H1 (cell line): ENCODE measurements around the gene CPSF4. TPM values are rescaled to one million over a fixed set of nuclear protein-coding genes. Genes with fewer than 3 reads are reported as not detected.

ENCODE experiments used
- CTCF ChIA-PET: fragments of 300-600 bp; sonication (Branson Sonifier 250); formaldehyde crosslinking; loops from one replicate; lab custom pipeline; 2021; ENCODE audit not compliant: partially characterized antibody; lab: Charles Lee
- POLR2A ChIA-PET: fragments of 300-600 bp; sonication (Branson Sonifier 250); formaldehyde crosslinking; loops from one replicate; lab custom pipeline; 2021; ENCODE audit warnings: inconsistent platforms; ENCODE audit not compliant: partially characterized antibody; lab: Charles Lee
- DNase-seq, 2 experiments: peaks; one replicate each; pipeline versions ENCODE4 v3.0.0 to v3.0.0-alpha.2; 2010 to 2022; ENCODE audit warnings: low spot score in 2 of 2, low read depth in 1 of 2, mixed read lengths in 1 of 2
- FAIRE-seq: peaks from 2 replicates; lab custom pipeline; 2011; peaks lifted over from hg19 to GRCh38; lab: Jason Lieb, UNC
- H2AFZ ChIP-seq: 2 replicates; pipeline ENCODE4 v1.8.1; 2012; ENCODE audit warnings: low read length, inconsistent platforms
- H2AK5ac ChIP-seq: 2 replicates; pipeline ENCODE4 v1.6.1; 2013; ENCODE audit warnings: low read depth, low read length
- H2BK120ac ChIP-seq: replicated peaks from 2 replicates; pipeline ENCODE3; 2013; ENCODE audit warnings: low read depth, low read length, inconsistent platforms
- H2BK12ac ChIP-seq: 2 replicates; pipeline ENCODE4 v1.6.1; 2013; ENCODE audit warnings: low read depth, low read length
- H2BK15ac ChIP-seq: 2 replicates; pipeline ENCODE4 v1.6.1; 2013; ENCODE audit warnings: low read length
- H2BK20ac ChIP-seq: 2 replicates; pipeline ENCODE4 v1.6.1; 2013; ENCODE audit warnings: low read length
- H2BK5ac ChIP-seq: 2 replicates; pipeline ENCODE4 v1.6.1; 2013; ENCODE audit warnings: low read depth, low read length
- H3K14ac ChIP-seq: 2 replicates; pipeline ENCODE4 v1.6.1; 2013; ENCODE audit warnings: inconsistent platforms; ENCODE audit not compliant: insufficient read length
- H3K18ac ChIP-seq: 2 replicates; pipeline ENCODE4 v1.6.1; 2013; ENCODE audit warnings: low read length; ENCODE audit errors: extremely low read depth
- H3K23ac ChIP-seq: 2 replicates; pipeline ENCODE4 v1.6.1; 2013; ENCODE audit warnings: inconsistent platforms; ENCODE audit not compliant: insufficient read length
- H3K23me2 ChIP-seq: 2 replicates; pipeline ENCODE4 v1.6.1; 2013; ENCODE audit warnings: low read depth, low read length
- H3K27ac ChIP-seq: 2 replicates; pipeline ENCODE4 v1.6.1; 2011; ENCODE audit warnings: low read depth, low read length, inconsistent platforms
- H3K27me3 ChIP-seq, 4 experiments: replicated peaks in 1 of 4; 1 replicate in 1 of 4; 2 replicates in 3 of 4; pipeline versions ENCODE4 v1.6.1 to v1.8.1; 2011 to 2013; ENCODE audit warnings: low read length in 3 of 4, mild to moderate bottlenecking in 3 of 4, inconsistent platforms in 2 of 4, mixed read lengths in 2 of 4, moderate library complexity in 1 of 4; ENCODE audit not compliant: control insufficient read depth in 3 of 4, insufficient read depth in 3 of 4; ENCODE audit errors: extremely low read depth in 1 of 4
- H3K36me3 ChIP-seq, 4 experiments: 2 replicates each; pipeline versions ENCODE4 v1.6.1 to v1.8.1; 2011 to 2013; ENCODE audit warnings: mild to moderate bottlenecking in 4 of 4, low read length in 3 of 4, moderate library complexity in 2 of 4, control low read depth in 1 of 4, inconsistent platforms in 1 of 4; ENCODE audit not compliant: insufficient read depth in 4 of 4, control insufficient read depth in 2 of 4
- H3K4ac ChIP-seq: replicated peaks from 2 replicates; pipeline ENCODE3; 2013; ENCODE audit warnings: low read length, low read depth, mixed read lengths, inconsistent platforms; ENCODE audit not compliant: insufficient read length
- H3K4me1 ChIP-seq, 4 experiments: replicated peaks in 1 of 4; 1 replicate in 1 of 4; 2 replicates in 3 of 4; pipeline versions ENCODE4 v1.6.1 to v1.8.1; 2011 to 2013; ENCODE audit warnings: low read length in 3 of 4, inconsistent platforms in 2 of 4, mixed read lengths in 1 of 4; ENCODE audit not compliant: insufficient read depth in 4 of 4, control insufficient read depth in 3 of 4
- H3K4me2 ChIP-seq, 2 experiments: 2 replicates each; pipeline versions ENCODE4 v1.6.1 to v1.8.1; 2011 to 2013; ENCODE audit warnings: low read depth in 2 of 2, low read length in 2 of 2, control low read depth in 1 of 2, inconsistent platforms in 1 of 2, mild to moderate bottlenecking in 1 of 2; ENCODE audit not compliant: insufficient read depth in 1 of 2
- H3K4me3 ChIP-seq, 4 experiments: fragments of 200-600, 300-600 bp in 1 of 4; sonication (generic), shearing (Covaris generic), sonication (Bioruptor Twin) in 1 of 4; 2 replicates each; pipeline versions ENCODE4 v1.5.1 to v1.8.1; 2011 to 2016; ENCODE audit warnings: low read length in 4 of 4, low read depth in 3 of 4, control low read depth in 2 of 4, inconsistent platforms in 2 of 4, mild to moderate bottlenecking in 2 of 4, mixed read lengths in 1 of 4, moderate library complexity in 1 of 4; ENCODE audit not compliant: insufficient read depth in 2 of 4; ENCODE audit errors: extremely low read depth in 1 of 4
- H3K56ac ChIP-seq: replicated peaks from 2 replicates; pipeline ENCODE3; 2013; ENCODE audit warnings: low read depth, mild to moderate bottlenecking, mixed read lengths, low read length, inconsistent platforms; ENCODE audit not compliant: insufficient read length
- H3K79me1 ChIP-seq: 2 replicates; pipeline ENCODE4 v1.6.1; 2013; ENCODE audit warnings: low read depth, low read length, control low read depth
- H3K79me2 ChIP-seq, 2 experiments: 2 replicates each; pipeline versions ENCODE4 v1.6.1 to v1.8.1; 2012 to 2013; ENCODE audit warnings: low read length in 2 of 2, mild to moderate bottlenecking in 2 of 2, inconsistent platforms in 1 of 2; ENCODE audit not compliant: insufficient read depth in 2 of 2, control insufficient read depth in 1 of 2
- H3K9ac ChIP-seq, 4 experiments: replicated peaks in 1 of 4; 1 replicate in 1 of 4; 2 replicates in 3 of 4; pipeline versions ENCODE4 v1.6.1 to v1.8.1; 2011 to 2013; ENCODE audit warnings: low read depth in 3 of 4, low read length in 3 of 4, control low read depth in 2 of 4, mild to moderate bottlenecking in 2 of 4, moderate library complexity in 2 of 4, inconsistent platforms in 1 of 4; ENCODE audit errors: extremely low read depth in 1 of 4
- H3K9me3 ChIP-seq, 2 experiments: 2 replicates each; pipeline versions ENCODE4 v1.6.1 to v1.8.1; 2012 to 2013; ENCODE audit warnings: mild to moderate bottlenecking in 2 of 2, moderate library complexity in 2 of 2, control low read depth in 1 of 2, inconsistent platforms in 1 of 2, low read depth in 1 of 2, low read length in 1 of 2, mixed read lengths in 1 of 2; ENCODE audit not compliant: insufficient read depth in 2 of 2
- H4K20me1 ChIP-seq, 2 experiments: replicated peaks in 1 of 2; 2 replicates each; pipeline versions ENCODE3 to v1.8.1; 2011 to 2013; ENCODE audit warnings: inconsistent platforms in 2 of 2, low read length in 2 of 2, mild to moderate bottlenecking in 1 of 2; ENCODE audit not compliant: insufficient read depth in 2 of 2, control insufficient read depth in 1 of 2
- H4K5ac ChIP-seq: 2 replicates; pipeline ENCODE4 v1.6.1; 2013; ENCODE audit warnings: low read length, low read depth, mixed read lengths, inconsistent platforms; ENCODE audit not compliant: insufficient read length
- H4K8ac ChIP-seq: 2 replicates; pipeline ENCODE4 v1.8.0; 2013; ENCODE audit warnings: mild to moderate bottlenecking, moderate library complexity, low read length, inconsistent platforms; ENCODE audit not compliant: insufficient read depth; ENCODE audit errors: extremely low read depth
- H4K91ac ChIP-seq: replicated peaks from 2 replicates; pipeline ENCODE3; 2013; ENCODE audit warnings: low read length, mixed read lengths, inconsistent platforms; ENCODE audit not compliant: insufficient read length
- CBX5 ChIP-seq: fragments of 300-800, 300-1000 bp; sonication (generic); IDR thresholded peaks from 2 replicates; pipeline ENCODE4 v1.7.1; 2016; ENCODE audit warnings: antibody characterized with exemption, low read length, low read depth
- POU5F1 ChIP-seq: IDR thresholded peaks from 2 replicates; pipeline ENCODE4 v1.6.1; 2011; ENCODE audit warnings: low read depth, mild to moderate bottlenecking, low read length, moderate library complexity
- WGBS, 2 experiments: shearing (Covaris generic) in 1 of 2; methylation state at CpG; one replicate each; pipeline versions ENCODE4 v1.1.6 to v1.1.7; 2013 to 2015; ENCODE audit warnings: low lambda C conversion rate in 2 of 2, mixed read lengths in 2 of 2, inconsistent platforms in 1 of 2, low coverage in 1 of 2, missing lambda C conversion rate in 1 of 2; ENCODE audit not compliant: insufficient replicate concordance in 2 of 2, insufficient coverage in 1 of 2, insufficient read length in 1 of 2; ENCODE audit errors: extremely low coverage in 1 of 2, missing lambda C conversion rate in 1 of 2; 5-methylcytosine and 5-hydroxymethylcytosine counted together
- polyA plus RNA-seq, 7 experiments: library from polyadenylated mRNA; depleted of rRNA in 3 of 7; stranded (reverse) in 5 of 7; unstranded in 2 of 7; fragments of >200 nt in 5 of 7; fragments of 200-250 nt in 2 of 7; gene quantifications; 1 replicate in 5 of 7; 2 replicates in 1 of 7; 4 replicates in 1 of 7; pipeline versions ENCODE4 v1.2.1 to v1.2.3, GENCODE V29; 2011 to 2013; ENCODE audit warnings: missing spikeins in 2 of 7, mixed read lengths in 2 of 7
- total RNA-seq: library from RNA; stranded (reverse); fragmentation: NEBNext Ultra II Directional; extraction: Animal tissue kit (Norgen Biotek cat#: 25700); gene quantifications from 2 replicates; pipeline ENCODE4 v1.2.1, GENCODE V29; 2021

CPSF4 gene
- total and polyA plus RNA-seq, 2 of the 8 experiments (the other 6 are each of a cell fraction or from before 2014, with no cell fraction given): 77.5 to 103 TPM

DNA sequence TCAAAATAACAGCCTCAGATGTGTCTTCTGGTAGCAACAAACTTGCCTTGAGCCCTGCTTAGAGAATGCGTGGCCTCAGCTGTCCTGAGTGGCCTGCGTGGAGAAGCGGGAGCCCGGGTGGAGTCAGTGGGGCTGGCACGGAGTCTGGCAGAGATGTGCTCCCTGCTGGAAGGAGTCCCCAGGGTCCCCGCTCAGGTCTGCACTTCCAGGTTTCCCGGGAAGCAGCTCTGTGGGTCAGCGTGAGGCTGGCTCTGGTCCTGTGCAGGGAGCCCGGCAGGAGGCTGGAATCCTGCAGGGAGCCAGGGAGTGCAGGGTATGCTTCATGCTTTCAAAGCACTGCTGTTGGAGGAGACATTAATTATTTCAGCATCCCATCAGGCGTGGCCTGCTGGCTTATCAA is 10.1 kb downstream of the CPSF4 start:
- DNase-seq: no peak
- H4K91ac ChIP-seq: no peak overlapping the region
- no peak overlapping the region for H3K4me3 ChIP-seq
- no peak overlapping the region for H3K56ac ChIP-seq
- H3K79me2 ChIP-seq: no peaks in the 10 kb centered on the region
- H3K9ac ChIP-seq: no peak overlapping the region
- no peak overlapping the region for H2BK12ac ChIP-seq
- H2BK15ac ChIP-seq: no peak overlapping the region
- H3K36me3 ChIP-seq: peaks cover 53 to 81% (median 74%) of the 10 kb centered on the region in 4 experiments
- H3K23ac ChIP-seq: no peak overlapping the region
- no peak overlapping the region for H3K14ac ChIP-seq
- no peaks in the 10 kb centered on the region for H3K4me1 ChIP-seq
- H4K20me1 ChIP-seq: peaks cover 14 to 24% of the 10 kb centered on the region in 2 experiments
- no peaks in the 10 kb centered on the region for H3K79me1 ChIP-seq
- no peak overlapping the region for H3K4me2 ChIP-seq
- H3K27me3 ChIP-seq: no peaks in the 10 kb centered on the region; a peak in 1 of 7 replicates
- CTCF ChIA-PET: interaction anchor here (0.8 to 2.4 kb wide), 4 partner anchors 8 to 402 kb away, joined by 3 to 6 read pairs (median 4); no protein-coding TSS in a partner anchor
- TF ChIP-seq POU5F1 (no peak), CBX5 (no peak)
- no peaks in the 10 kb centered on the region for H3K9me3 ChIP-seq
- no peak overlapping the region for H2BK120ac ChIP-seq
- no peak overlapping the region for H3K18ac ChIP-seq
- H3K27ac ChIP-seq: no peak overlapping the region
- H4K5ac ChIP-seq: no peak overlapping the region
- POLR2A ChIA-PET: interaction anchor here (1.1 to 7.3 kb wide), 9 partner anchors 9 to 80 kb away, joined by 3 to 100 read pairs (median 4); partner anchors contain the start of genes ATP5MF, BUD31, CPSF4 and PTCD1
- no peak overlapping the region for H3K4ac ChIP-seq
- H2BK5ac ChIP-seq: no peak overlapping the region; the same call in 1 of the 2 replicates
- no peak for FAIRE-seq
- no peak overlapping the region for H2BK20ac ChIP-seq
- no peak overlapping the region for H4K8ac ChIP-seq
- no peak overlapping the region for H2AK5ac ChIP-seq
- WGBS, 2 experiments: 92% methylated on average over 10 of the region's 10 CpGs; no CpG with 5 or more reads in 1 of the 2 experiments
- H2AFZ ChIP-seq: no peak overlapping the region
- H3K23me2 ChIP-seq: no peaks in the 10 kb centered on the region
